OCI-LY3 (cell line): Measurements from ENCODE around the gene AANAT.

Experiments used
- EZH2phosphoT487 ChIP-seq: fragments of 200-600 bp; shearing (Covaris generic); IDR thresholded peaks from 2 replicates; pipeline ENCODE4 v1.6.1; 2018; ENCODE audit warnings: antibody characterized with exemption, mixed run types, low read depth
- TF ChIP-seq, protein P1 (sequence below): fragments of 200-600, 300-600 bp; sonication (generic); IDR thresholded peaks from 2 replicates; pipeline ENCODE4 v1.5.1; 2014; ENCODE audit warnings: antibody characterized with exemption, low read length, low read depth

DNA sequence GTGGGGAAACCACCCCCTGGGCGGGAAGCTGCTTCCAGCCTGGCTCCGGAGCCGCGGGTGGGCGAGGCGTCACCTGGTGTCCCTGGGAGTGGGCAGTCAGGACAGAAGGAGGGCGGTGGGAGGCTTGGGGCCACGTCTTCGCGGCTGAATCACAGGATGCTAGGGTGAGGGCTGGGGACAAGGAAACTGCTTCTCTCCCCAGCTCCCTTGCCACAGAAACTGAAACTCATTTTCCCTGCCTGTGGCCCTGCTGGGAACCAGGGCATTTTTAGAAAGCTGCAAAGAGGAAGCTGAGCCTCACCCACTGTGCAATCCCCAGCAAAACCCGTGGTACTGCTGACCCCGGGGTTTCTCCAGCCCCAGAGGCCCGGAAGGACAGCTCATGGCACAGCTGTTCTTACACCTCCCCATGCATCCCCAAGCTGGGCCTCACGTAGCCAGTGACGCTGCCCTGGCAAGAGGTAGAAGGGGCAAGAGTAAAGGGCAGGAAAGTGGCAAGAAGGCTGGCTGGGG, 25.6 kb downstream of the AANAT start:
- TF ChIP-seq EZH2phosphoT487: no peak
- TF ChIP-seq, protein P1, sequence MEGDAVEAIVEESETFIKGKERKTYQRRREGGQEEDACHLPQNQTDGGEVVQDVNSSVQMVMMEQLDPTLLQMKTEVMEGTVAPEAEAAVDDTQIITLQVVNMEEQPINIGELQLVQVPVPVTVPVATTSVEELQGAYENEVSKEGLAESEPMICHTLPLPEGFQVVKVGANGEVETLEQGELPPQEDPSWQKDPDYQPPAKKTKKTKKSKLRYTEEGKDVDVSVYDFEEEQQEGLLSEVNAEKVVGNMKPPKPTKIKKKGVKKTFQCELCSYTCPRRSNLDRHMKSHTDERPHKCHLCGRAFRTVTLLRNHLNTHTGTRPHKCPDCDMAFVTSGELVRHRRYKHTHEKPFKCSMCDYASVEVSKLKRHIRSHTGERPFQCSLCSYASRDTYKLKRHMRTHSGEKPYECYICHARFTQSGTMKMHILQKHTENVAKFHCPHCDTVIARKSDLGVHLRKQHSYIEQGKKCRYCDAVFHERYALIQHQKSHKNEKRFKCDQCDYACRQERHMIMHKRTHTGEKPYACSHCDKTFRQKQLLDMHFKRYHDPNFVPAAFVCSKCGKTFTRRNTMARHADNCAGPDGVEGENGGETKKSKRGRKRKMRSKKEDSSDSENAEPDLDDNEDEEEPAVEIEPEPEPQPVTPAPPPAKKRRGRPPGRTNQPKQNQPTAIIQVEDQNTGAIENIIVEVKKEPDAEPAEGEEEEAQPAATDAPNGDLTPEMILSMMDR: no peak
